Peyer's patch (tissue), 4 donors: ENCODE data around the gene ERC1.

Source experiments
- CTCF ChIP-seq, 6 experiments: fragments of 450-650 bp in 4 of 6; fragments of 200-600 bp in 2 of 6; sonication (generic) in 1 of 6; IDR thresholded peaks; one replicate each; pipeline ENCODE4 v1.5.1; 2017 to 2019; ENCODE audit warnings: antibody characterized with exemption in 6 of 6, mild to moderate bottlenecking in 3 of 6, moderate library complexity in 1 of 6
- POLR2A ChIP-seq, 2 donors: fragments of 450-650 bp; IDR thresholded peaks; one replicate each; pipeline ENCODE4 v1.5.1; 2017; ENCODE audit warnings: antibody characterized with exemption in 2 of 2, mild to moderate bottlenecking in 2 of 2, moderate library complexity in 2 of 2

- TF ChIP-seq POLR2A (IDR thresholded peaks at IDR 0.05) (no peak), CTCF (IDR thresholded peaks at IDR 0.05) (no peak)
Observed at GRCh38 chr12:1197264-1198018, 206.4 kb downstream of the ERC1 start.
